Measurements from ENCODE around the gene PACS2. TPM values are rescaled to one million over a fixed set of nuclear protein-coding genes. Genes with fewer than 3 reads are reported as not detected.

PACS2 gene
- total RNA-seq, 2 donors from 2014 or later: 117 to 121 TPM

- Histone ChIP-seq H3K36me3 (ENCODE audit: control insufficient read depth, insufficient read depth, low read length) (no peaks in the 10 kb centered on the region), H3K9me3 (ENCODE audit: control insufficient read depth, low read length) (no peaks in the 10 kb centered on the region), H3K4me3 (ENCODE audit: low read length) (no peak overlapping the region), H3K4me1 (ENCODE audit: control insufficient read depth, insufficient read depth, low read length) (no peaks in the 10 kb centered on the region), H3K27ac (ENCODE audit: low read depth, low read length) (no peak overlapping the region), H3K27me3 (ENCODE audit: control insufficient read depth, insufficient read depth, low read length, poor library complexity, severe bottlenecking) (no peaks in the 10 kb centered on the region), H3K9ac (ENCODE audit: extremely low read depth, low read length, poor library complexity, severe bottlenecking) (no peak overlapping the region)
- Mint-ChIP-seq H3K9me3 (peaks cover 2% of the 10 kb centered on the region), H3K27me3 (ENCODE audit: insufficient read depth) (peaks cover 6% of the 10 kb centered on the region), H3K4me1 (no peaks in the 10 kb centered on the region), H3K27ac (no peak overlapping the region), H3K4me3 (no peak overlapping the region), H3K36me3 (ENCODE audit: low read depth) (peaks cover 13% of the 10 kb centered on the region)
- TF ChIP-seq CTCF (conservative IDR thresholded peaks at IDR 0.05): no peak
- no peak for DNase-seq
- WGBS, 2 experiments (ENCODE audit: insufficient coverage in 1 of 2, insufficient read length in 1 of 2): 94 to 95% methylated on average over 11 to 14 of the region's 14 CpGs
Measured at GRCh38 chr14:105393151-105393550, 78.6 kb downstream of the PACS2 start.

- peaks cover 10% of the 10 kb centered on the region for H3K9me3 ChIP-seq (ENCODE audit: control insufficient read depth, low read length)
- 91 to 94% methylated on average over 17 to 25 of the region's 25 CpGs for WGBS, 2 experiments (ENCODE audit: insufficient coverage in 1 of 2, insufficient read length in 1 of 2)
- Mint-ChIP-seq H3K9me3 (peaks cover 15% of the 10 kb centered on the region), H3K27me3 (ENCODE audit: insufficient read depth) (peaks cover 6% of the 10 kb centered on the region), H3K27ac (no peak overlapping the region), H3K36me3 (ENCODE audit: low read depth) (peaks cover 26% of the 10 kb centered on the region), H3K4me3 (no peak overlapping the region), H3K4me1 (no peaks in the 10 kb centered on the region)
- no peaks in the 10 kb centered on the region for H3K4me1 ChIP-seq (ENCODE audit: control insufficient read depth, insufficient read depth, low read length)
- no peak for DNase-seq
- peaks cover 10% of the 10 kb centered on the region for H3K36me3 ChIP-seq (ENCODE audit: control insufficient read depth, insufficient read depth, low read length)
- H3K4me3 ChIP-seq (ENCODE audit: low read length): no peak overlapping the region
- H3K27ac ChIP-seq (ENCODE audit: low read depth, low read length): no peak overlapping the region
- no peak for TF ChIP-seq CTCF (conservative IDR thresholded peaks at IDR 0.05)
- H3K9ac ChIP-seq (ENCODE audit: extremely low read depth, low read length, poor library complexity, severe bottlenecking): no peak overlapping the region
- no peaks in the 10 kb centered on the region for H3K27me3 ChIP-seq (ENCODE audit: control insufficient read depth, insufficient read depth, low read length, poor library complexity, severe bottlenecking)
Measured at GRCh38 chr14:105394714-105395537, 80.4 kb downstream of the PACS2 start.

- DNase-seq: no peak
- H3K4me1 Mint-ChIP-seq: no peaks in the 10 kb centered on the region
- H3K9me3 ChIP-seq (ENCODE audit: control insufficient read depth, low read length): peaks cover 16% of the 10 kb centered on the region
- TF ChIP-seq CTCF (conservative IDR thresholded peaks at IDR 0.05): no peak
- H3K27me3 Mint-ChIP-seq (ENCODE audit: insufficient read depth): peaks cover 9% of the 10 kb centered on the region
- no peak overlapping the region for H3K27ac ChIP-seq (ENCODE audit: low read depth, low read length)
- no peak overlapping the region for H3K27ac Mint-ChIP-seq
- H3K9me3 Mint-ChIP-seq: peaks cover 21% of the 10 kb centered on the region
- 95 to 96% methylated on average over 8 of the region's 8 CpGs for WGBS, 2 experiments (ENCODE audit: insufficient coverage in 1 of 2, insufficient read length in 1 of 2)
- H3K4me3 Mint-ChIP-seq: no peak overlapping the region
- no peaks in the 10 kb centered on the region for H3K27me3 ChIP-seq (ENCODE audit: control insufficient read depth, insufficient read depth, low read length, poor library complexity, severe bottlenecking)
- no peak overlapping the region for H3K9ac ChIP-seq (ENCODE audit: extremely low read depth, low read length, poor library complexity, severe bottlenecking)
- no peaks in the 10 kb centered on the region for H3K4me1 ChIP-seq (ENCODE audit: control insufficient read depth, insufficient read depth, low read length)
- H3K4me3 ChIP-seq (ENCODE audit: low read length): no peak overlapping the region
- peaks cover 32% of the 10 kb centered on the region for H3K36me3 Mint-ChIP-seq (ENCODE audit: low read depth)
- peaks cover 16% of the 10 kb centered on the region for H3K36me3 ChIP-seq (ENCODE audit: control insufficient read depth, insufficient read depth, low read length)
Measured at GRCh38 chr14:105395538-105395854, 80.9 kb downstream of the PACS2 start.
